Esophagus muscularis mucosa (tissue), 4 donors: Measurements from ENCODE around the gene JAK3. TPM values are rescaled to one million over a fixed set of nuclear protein-coding genes. Genes with fewer than 3 reads are reported as not detected.

Source experiments
- DNase-seq: peaks from one replicate; pipeline ENCODE4 v3.0.0-alpha.2; 2017; ENCODE audit errors: extremely low spot score
- H3K27ac ChIP-seq, 4 donors: fragments of 200-600 bp; sonication (generic); replicated peaks in 1 of 4; 1 replicate in 3 of 4; 2 replicates in 1 of 4; pipeline ENCODE4 v1.5.1; 2016 to 2019; ENCODE audit warnings: mild to moderate bottlenecking in 1 of 4
- H3K27me3 ChIP-seq, 4 donors: fragments of 200-600 bp; sonication (generic); one replicate each; pipeline versions ENCODE4 v1.5.1 to v1.6.0; 2016 to 2019
- H3K36me3 ChIP-seq, 4 donors: fragments of 200-600 bp; sonication (generic); one replicate each; pipeline ENCODE4 v1.5.1; 2016 to 2019
- H3K4me1 ChIP-seq, 4 donors: fragments of 200-600 bp; sonication (generic); one replicate each; pipeline ENCODE4 v1.5.1; 2016 to 2019
- H3K4me3 ChIP-seq, 4 donors: fragments of 200-600 bp; sonication (generic); 1 replicate in 2 of 4; 2 replicates in 2 of 4; pipeline ENCODE4 v1.5.1; 2016 to 2019; ENCODE audit warnings: mild to moderate bottlenecking in 4 of 4, moderate library complexity in 1 of 4
- H3K9me3 ChIP-seq, 4 donors: fragments of 200-600 bp; sonication (generic); 1 replicate in 3 of 4; 2 replicates in 1 of 4; pipeline ENCODE4 v1.5.1; 2016 to 2019
- EP300 ChIP-seq: sonication (generic); formaldehyde crosslinking; IDR thresholded peaks from one replicate; pipeline ENCODE4 v1.6.1; 2017; ENCODE audit warnings: antibody characterized with exemption
- POLR2A ChIP-seq: fragments of 450-650 bp; IDR thresholded peaks from one replicate; pipeline ENCODE4 v1.6.1; 2017; ENCODE audit warnings: antibody characterized with exemption, moderate library complexity, mild to moderate bottlenecking, low read depth
- POLR2AphosphoS5 ChIP-seq, 2 donors: sonication (generic); formaldehyde crosslinking; IDR thresholded peaks; one replicate each; pipeline ENCODE4 v1.6.1; 2017; ENCODE audit warnings: antibody characterized with exemption in 2 of 2
- WGBS: methylation state at CpG from one replicate; pipeline ENCODE4 v1.1.5; 2018; 5-methylcytosine and 5-hydroxymethylcytosine counted together
- intact Hi-C: fragments of 100-400 bp; cut with DNase I; formaldehyde crosslinking; loops from one replicate; pipeline ENCODE4 v1.15.1; 2023
- total RNA-seq, 4 donors: library from RNA; depleted of rRNA; stranded (reverse); fragments of >200 nt; gene quantifications; one replicate each; pipeline versions ENCODE4 v1.1.0 to v1.2.1, GENCODE V29; 2016
- TF ChIP-seq, protein P1 (sequence below), 3 experiments: fragments of 200-600 bp in 2 of 3; fragments of 450-650 bp in 1 of 3; sonication (generic) in 2 of 3; IDR thresholded peaks; one replicate each; pipeline ENCODE4 v1.5.1; 2017 to 2019; ENCODE audit warnings: antibody characterized with exemption in 3 of 3, mild to moderate bottlenecking in 2 of 3, moderate library complexity in 1 of 3

Gene JAK3
- total RNA-seq, 4 donors from 2014 or later, result 2.1 to 8.9 (median 3.4) TPM

DNA sequence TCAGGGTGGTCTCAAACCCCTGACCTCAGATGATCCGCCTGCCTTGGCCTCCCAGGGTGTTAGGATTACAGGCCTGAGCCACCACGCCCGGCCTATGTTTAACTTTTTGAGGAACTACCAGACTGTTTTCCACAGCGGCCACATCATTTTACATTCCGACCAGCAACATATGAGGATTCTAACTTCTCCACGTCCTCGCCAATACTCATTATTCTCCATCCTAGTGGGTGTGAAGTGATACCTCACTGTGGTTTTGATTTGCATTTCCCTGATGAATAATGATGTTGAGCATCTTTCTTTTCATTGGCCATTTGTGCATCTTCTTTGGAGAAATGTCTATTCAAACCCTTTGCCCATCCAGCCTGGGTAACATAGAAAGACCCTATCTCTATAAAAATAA is 38.7 kb upstream of the JAK3 start:
- Histone ChIP-seq H3K27me3 (peaks cover 0 to 72% (median 1%) of the 10 kb centered on the region in 4 donors), H3K36me3 (no peaks in the 10 kb centered on the region), H3K27ac (no peak overlapping the region), H3K9me3 (no peaks in the 10 kb centered on the region), H3K4me3 (no peak overlapping the region), H3K4me1 (no peaks in the 10 kb centered on the region)
- intact Hi-C loops, result no loop called here
- no peak for TF ChIP-seq EP300
- TF ChIP-seq, protein P1, sequence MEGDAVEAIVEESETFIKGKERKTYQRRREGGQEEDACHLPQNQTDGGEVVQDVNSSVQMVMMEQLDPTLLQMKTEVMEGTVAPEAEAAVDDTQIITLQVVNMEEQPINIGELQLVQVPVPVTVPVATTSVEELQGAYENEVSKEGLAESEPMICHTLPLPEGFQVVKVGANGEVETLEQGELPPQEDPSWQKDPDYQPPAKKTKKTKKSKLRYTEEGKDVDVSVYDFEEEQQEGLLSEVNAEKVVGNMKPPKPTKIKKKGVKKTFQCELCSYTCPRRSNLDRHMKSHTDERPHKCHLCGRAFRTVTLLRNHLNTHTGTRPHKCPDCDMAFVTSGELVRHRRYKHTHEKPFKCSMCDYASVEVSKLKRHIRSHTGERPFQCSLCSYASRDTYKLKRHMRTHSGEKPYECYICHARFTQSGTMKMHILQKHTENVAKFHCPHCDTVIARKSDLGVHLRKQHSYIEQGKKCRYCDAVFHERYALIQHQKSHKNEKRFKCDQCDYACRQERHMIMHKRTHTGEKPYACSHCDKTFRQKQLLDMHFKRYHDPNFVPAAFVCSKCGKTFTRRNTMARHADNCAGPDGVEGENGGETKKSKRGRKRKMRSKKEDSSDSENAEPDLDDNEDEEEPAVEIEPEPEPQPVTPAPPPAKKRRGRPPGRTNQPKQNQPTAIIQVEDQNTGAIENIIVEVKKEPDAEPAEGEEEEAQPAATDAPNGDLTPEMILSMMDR (IDR thresholded peaks at IDR 0.05), result no peak
- TF ChIP-seq POLR2A, result no peak
- TF ChIP-seq POLR2AphosphoS5 (IDR thresholded peaks at IDR 0.05), result no peak
- no peak for DNase-seq
- WGBS, result 81% methylated on average over 7 of the region's 7 CpGs

DNA sequence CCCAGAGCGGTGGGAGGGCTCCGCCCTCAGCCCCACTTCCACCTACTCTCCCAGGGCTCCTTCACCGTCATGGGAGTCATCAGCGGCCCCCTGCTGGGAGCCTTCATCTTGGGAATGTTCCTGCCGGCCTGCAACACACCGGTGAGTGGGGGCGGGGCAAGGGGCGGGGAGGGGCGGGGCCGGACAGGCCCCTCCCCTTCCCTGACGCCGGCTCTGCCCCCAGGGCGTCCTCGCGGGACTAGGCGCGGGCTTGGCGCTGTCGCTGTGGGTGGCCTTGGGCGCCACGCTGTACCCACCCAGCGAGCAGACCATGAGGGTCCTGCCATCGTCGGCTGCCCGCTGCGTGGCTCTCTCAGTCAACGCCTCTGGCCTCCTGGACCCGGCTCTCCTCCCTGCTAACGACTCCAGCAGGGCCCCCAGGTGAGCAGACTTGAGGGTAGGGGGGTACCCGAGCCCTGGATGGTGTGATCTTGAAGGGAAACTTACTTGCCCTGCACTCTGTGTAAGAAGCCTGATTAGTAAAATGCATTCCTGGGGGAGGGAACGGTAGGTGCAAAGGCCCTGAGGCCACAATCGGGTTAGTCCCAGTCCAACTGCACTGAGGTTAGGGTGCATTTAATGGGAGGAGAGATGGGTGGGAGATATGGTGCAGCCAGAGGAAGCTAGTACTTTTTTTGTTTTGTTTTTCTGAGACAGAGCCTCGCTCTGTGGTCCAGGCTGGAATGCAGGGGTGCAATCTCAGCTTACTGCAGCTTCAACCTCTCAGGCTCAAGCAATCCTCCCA is 36.0 kb upstream of the JAK3 start:
- TF ChIP-seq, protein P1 (IDR thresholded peaks at IDR 0.05), result no peak
- TF ChIP-seq POLR2A (no peak), POLR2AphosphoS5 (IDR thresholded peaks at IDR 0.05) (no peak), EP300 (no peak)
- DNase-seq, result no peak
- 66% methylated on average over 17 of the region's 33 CpGs for WGBS

DNA sequence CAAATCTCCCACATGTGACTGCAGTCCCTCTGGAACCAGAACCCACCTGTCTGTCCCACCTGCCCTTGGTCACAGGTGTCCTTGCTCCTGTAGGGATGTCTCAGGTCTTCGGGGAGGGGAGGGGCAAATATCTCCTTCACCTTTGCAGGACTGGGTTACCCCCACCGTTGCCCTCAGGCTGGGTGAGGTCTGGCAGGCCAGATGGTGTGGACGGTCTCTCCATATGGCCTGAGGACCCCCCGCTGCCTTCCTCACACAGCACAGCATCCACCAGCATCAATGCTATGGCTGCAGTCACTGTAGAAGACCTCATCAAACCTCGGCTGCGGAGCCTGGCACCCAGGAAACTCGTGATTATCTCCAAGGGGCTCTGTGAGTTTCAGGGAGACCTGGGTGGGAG is 33.9 kb upstream of the JAK3 start:
- TF ChIP-seq POLR2AphosphoS5 (IDR thresholded peaks at IDR 0.05) (no peak), POLR2A (no peak), EP300 (no peak)
- TF ChIP-seq, protein P1 (IDR thresholded peaks at IDR 0.05), result no peak
- H3K27ac ChIP-seq, result no peak overlapping the region
- H3K9me3 ChIP-seq, result no peaks in the 10 kb centered on the region
- no peaks in the 10 kb centered on the region for H3K4me1 ChIP-seq
- H3K27me3 ChIP-seq, result peaks cover 0 to 69% (median 0%) of the 10 kb centered on the region in 4 donors
- no CpG with 5 or more reads among the region's 7 CpGs for WGBS
- intact Hi-C loops, result no loop called here
- DNase-seq, result no peak
- H3K36me3 ChIP-seq, result no peaks in the 10 kb centered on the region
- no peak overlapping the region for H3K4me3 ChIP-seq

More for the DNA sequence above, 36.0 kb upstream of the JAK3 start:
- Histone ChIP-seq H3K36me3 (no peaks in the 10 kb centered on the region), H3K4me1 (no peaks in the 10 kb centered on the region), H3K27me3 (peaks cover 0 to 61% (median 0%) of the 10 kb centered on the region in 4 donors), H3K27ac (no peak overlapping the region), H3K9me3 (no peaks in the 10 kb centered on the region), H3K4me3 (no peak overlapping the region)
- intact Hi-C loops, result no loop called here

DNA sequence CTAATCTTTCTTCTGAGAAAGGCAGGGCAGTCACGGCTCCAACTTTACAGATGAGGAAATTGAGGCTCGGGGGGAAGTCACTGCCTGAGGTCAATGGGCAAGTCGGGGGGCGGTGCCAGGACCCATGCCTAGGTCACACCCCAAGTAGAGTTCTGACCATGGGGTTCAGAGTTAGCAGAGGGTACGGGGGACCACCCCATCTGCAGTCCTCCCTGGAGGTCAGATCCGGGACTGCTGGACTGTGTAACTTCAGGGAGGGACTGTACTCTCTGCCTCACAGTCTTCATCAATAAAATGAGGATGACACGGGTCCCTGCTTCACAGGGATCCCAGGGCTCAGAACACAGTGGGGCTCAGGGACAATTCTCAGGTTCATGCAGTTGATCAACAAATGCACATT is 31.7 kb upstream of the JAK3 start:
- no peaks in the 10 kb centered on the region for H3K36me3 ChIP-seq
- H3K9me3 ChIP-seq, result no peaks in the 10 kb centered on the region
- intact Hi-C loops, result no loop called here
- DNase-seq, result no peak
- no peak overlapping the region for H3K27ac ChIP-seq
- H3K4me1 ChIP-seq, result peaks cover 0 to 2% (median 0%) of the 10 kb centered on the region in 4 donors
- TF ChIP-seq EP300 (no peak), POLR2AphosphoS5 (IDR thresholded peaks at IDR 0.05) (no peak), POLR2A (no peak)
- TF ChIP-seq, protein P1 (IDR thresholded peaks at IDR 0.05), result no peak
- WGBS, result 77% methylated on average over 7 of the region's 7 CpGs
- H3K27me3 ChIP-seq, result peaks cover 0 to 86% (median 4%) of the 10 kb centered on the region in 4 donors
- no peak overlapping the region for H3K4me3 ChIP-seq
